Upper lobe of left lung (tissue), 6 donors: ENCODE data around the gene FGGY. TPM values are rescaled to one million over a fixed set of nuclear protein-coding genes. Genes with fewer than 3 reads are reported as not detected.

Source experiments
- ATAC-seq, 2 donors: fragments of 200-7000 bp; cut with Tn5 transposase; one replicate each; pipeline ENCODE4 v1.9.1; 2022; ENCODE audit warnings: mild to moderate bottlenecking in 2 of 2, moderate library complexity in 2 of 2; ENCODE audit not compliant: low FRiP score in 2 of 2
- DNase-seq, 2 donors: peaks; one replicate each; pipeline ENCODE4 v3.0.0-alpha.2; 2019 to 2020
- H3K27ac ChIP-seq, 4 donors: fragments of 200-600 bp; sonication (generic); one replicate each; pipeline ENCODE4 v1.5.1; 2016 to 2019
- H3K27me3 ChIP-seq, 4 donors: fragments of 200-600 bp; sonication (generic); one replicate each; pipeline ENCODE4 v1.5.1; 2017 to 2019
- H3K36me3 ChIP-seq, 4 donors: fragments of 200-600 bp; sonication (generic); one replicate each; pipeline ENCODE4 v1.5.1; 2016 to 2019
- H3K4me1 ChIP-seq, 4 donors: fragments of 200-600 bp; sonication (generic); one replicate each; pipeline ENCODE4 v1.5.1; 2018 to 2019
- H3K4me3 ChIP-seq, 4 donors: fragments of 200-600 bp; sonication (generic); one replicate each; pipeline ENCODE4 v1.5.1; 2017 to 2019; ENCODE audit warnings: mild to moderate bottlenecking in 2 of 4, moderate library complexity in 1 of 4
- H3K9me3 ChIP-seq, 4 donors: fragments of 200-600 bp; sonication (generic); one replicate each; pipeline ENCODE4 v1.5.1; 2018 to 2019
- EP300 ChIP-seq, 4 donors: sonication (generic); formaldehyde crosslinking; IDR thresholded peaks; one replicate each; pipeline ENCODE4 v1.5.1; 2017; ENCODE audit warnings: antibody characterized with exemption in 4 of 4, control low read depth in 2 of 4
- POLR2A ChIP-seq, 4 donors: fragments of 450-650 bp; IDR thresholded peaks; one replicate each; pipeline ENCODE4 v1.5.1; 2016 to 2017; ENCODE audit warnings: antibody characterized with exemption in 4 of 4, mild to moderate bottlenecking in 2 of 4
- POLR2AphosphoS5 ChIP-seq, 2 donors: sonication (generic); formaldehyde crosslinking; IDR thresholded peaks; one replicate each; pipeline ENCODE4 v1.5.1; 2017; ENCODE audit warnings: antibody characterized with exemption in 2 of 2
- WGBS, 2 donors: methylation state at CpG; one replicate each; pipeline ENCODE4 v1.1.5; 2017 to 2018; 5-methylcytosine and 5-hydroxymethylcytosine counted together
- total RNA-seq, 6 donors: library from RNA; depleted of rRNA in 4 of 6; stranded (reverse); fragments of >200 nt in 4 of 6; gene quantifications; one replicate each; pipeline versions ENCODE4 v1.1.0 to v1.2.1, GENCODE V29; 2016 to 2021
- TF ChIP-seq, protein P1 (sequence below), 6 experiments: fragments of 450-650 bp in 4 of 6; fragments of 200-600 bp in 2 of 6; sonication (generic) in 2 of 6; IDR thresholded peaks; one replicate each; pipeline ENCODE4 v1.5.1; 2016 to 2019; ENCODE audit warnings: antibody characterized with exemption in 6 of 6
- donor health status: DM: no; HTN: no; CAD: no; lungs with moderate emphysema.
- donor health status: DM: no; HTN: yes; CAD: no; lungs with severe emphysema.

Gene FGGY
- total RNA-seq, 6 donors from 2014 or later: 11.8 to 51.3 (median 22.6) TPM

GRCh38 chr1:59767119-59767518 is 470.2 kb downstream of the FGGY start:
- H3K4me1 ChIP-seq: no peaks in the 10 kb centered on the region
- ATAC-seq (no peak), DNase-seq (no peak)
- H3K27me3 ChIP-seq: no peaks in the 10 kb centered on the region
- no peak overlapping the region for H3K27ac ChIP-seq
- WGBS, 2 donors: 50 to 52% methylated on average over 2 of the region's 2 CpGs
- H3K36me3 ChIP-seq: no peaks in the 10 kb centered on the region
- H3K4me3 ChIP-seq: no peak overlapping the region
- H3K9me3 ChIP-seq: no peaks in the 10 kb centered on the region
- no peak for TF ChIP-seq EP300 (IDR thresholded peaks at IDR 0.05)
- TF ChIP-seq, protein P1, sequence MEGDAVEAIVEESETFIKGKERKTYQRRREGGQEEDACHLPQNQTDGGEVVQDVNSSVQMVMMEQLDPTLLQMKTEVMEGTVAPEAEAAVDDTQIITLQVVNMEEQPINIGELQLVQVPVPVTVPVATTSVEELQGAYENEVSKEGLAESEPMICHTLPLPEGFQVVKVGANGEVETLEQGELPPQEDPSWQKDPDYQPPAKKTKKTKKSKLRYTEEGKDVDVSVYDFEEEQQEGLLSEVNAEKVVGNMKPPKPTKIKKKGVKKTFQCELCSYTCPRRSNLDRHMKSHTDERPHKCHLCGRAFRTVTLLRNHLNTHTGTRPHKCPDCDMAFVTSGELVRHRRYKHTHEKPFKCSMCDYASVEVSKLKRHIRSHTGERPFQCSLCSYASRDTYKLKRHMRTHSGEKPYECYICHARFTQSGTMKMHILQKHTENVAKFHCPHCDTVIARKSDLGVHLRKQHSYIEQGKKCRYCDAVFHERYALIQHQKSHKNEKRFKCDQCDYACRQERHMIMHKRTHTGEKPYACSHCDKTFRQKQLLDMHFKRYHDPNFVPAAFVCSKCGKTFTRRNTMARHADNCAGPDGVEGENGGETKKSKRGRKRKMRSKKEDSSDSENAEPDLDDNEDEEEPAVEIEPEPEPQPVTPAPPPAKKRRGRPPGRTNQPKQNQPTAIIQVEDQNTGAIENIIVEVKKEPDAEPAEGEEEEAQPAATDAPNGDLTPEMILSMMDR (IDR thresholded peaks at IDR 0.05): no peak
- no peak for TF ChIP-seq POLR2AphosphoS5 (IDR thresholded peaks at IDR 0.05)
- no peak for TF ChIP-seq POLR2A (IDR thresholded peaks at IDR 0.05)

GRCh38 chr1:59768792-59769735 is 472.2 kb downstream of the FGGY start:
- DNase-seq (no peak), ATAC-seq (no peak)
- no peaks in the 10 kb centered on the region for H3K27me3 ChIP-seq
- no peak for TF ChIP-seq EP300 (IDR thresholded peaks at IDR 0.05)
- TF ChIP-seq, protein P1 (IDR thresholded peaks at IDR 0.05): no peak
- H3K4me3 ChIP-seq: no peak overlapping the region
- no peaks in the 10 kb centered on the region for H3K4me1 ChIP-seq
- no peak overlapping the region for H3K27ac ChIP-seq
- 76 to 88% methylated on average over 10 of the region's 10 CpGs for WGBS, 2 donors
- no peaks in the 10 kb centered on the region for H3K9me3 ChIP-seq
- no peaks in the 10 kb centered on the region for H3K36me3 ChIP-seq

DNA sequence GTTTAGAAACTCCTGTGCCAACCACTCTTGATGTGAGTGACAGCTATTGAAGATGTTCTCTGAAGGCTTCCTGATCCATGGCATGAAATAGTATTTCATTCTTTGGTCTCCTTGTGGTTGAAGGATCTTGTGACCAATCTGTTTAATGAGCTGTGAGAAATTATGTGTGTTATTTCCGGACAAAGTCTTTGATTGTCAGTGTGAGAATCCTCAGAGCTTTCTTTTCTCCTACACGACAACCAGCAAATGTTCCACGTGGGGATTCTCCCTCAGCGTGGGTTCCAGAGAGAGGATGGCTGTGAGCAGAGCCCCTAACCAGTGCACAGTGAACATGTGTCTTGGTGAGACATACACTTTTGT is 472.8 kb downstream of the FGGY start:
- Histone ChIP-seq H3K9me3 (no peaks in the 10 kb centered on the region), H3K36me3 (no peaks in the 10 kb centered on the region), H3K4me1 (no peaks in the 10 kb centered on the region), H3K27me3 (no peaks in the 10 kb centered on the region), H3K27ac (no peak overlapping the region), H3K4me3 (no peak overlapping the region)
- DNase-seq (no peak), ATAC-seq (no peak)
- WGBS, 2 donors: 92 to 95% methylated on average over 4 of the region's 4 CpGs
- TF ChIP-seq POLR2A (IDR thresholded peaks at IDR 0.05): no peak
- TF ChIP-seq, protein P1 (IDR thresholded peaks at IDR 0.05): no peak
- TF ChIP-seq POLR2AphosphoS5 (IDR thresholded peaks at IDR 0.05): no peak
- no peak for TF ChIP-seq EP300 (IDR thresholded peaks at IDR 0.05)

- Histone ChIP-seq H3K27ac (no peak overlapping the region), H3K9me3 (no peaks in the 10 kb centered on the region), H3K36me3 (no peaks in the 10 kb centered on the region), H3K4me1 (no peaks in the 10 kb centered on the region), H3K4me3 (no peak overlapping the region), H3K27me3 (no peaks in the 10 kb centered on the region)
- TF ChIP-seq EP300 (IDR thresholded peaks at IDR 0.05): no peak
- no peak for TF ChIP-seq POLR2A (IDR thresholded peaks at IDR 0.05)
- TF ChIP-seq POLR2AphosphoS5 (IDR thresholded peaks at IDR 0.05): no peak
- TF ChIP-seq, protein P1 (IDR thresholded peaks at IDR 0.05): no peak
- ATAC-seq (no peak), DNase-seq (no peak)
- WGBS, 2 donors: 95% methylated on average over 3 of the region's 3 CpGs
Measured at GRCh38 chr1:59771361-59771760, 474.5 kb downstream of the FGGY start.

GRCh38 chr1:59775480-59775879 is 478.6 kb downstream of the FGGY start:
- Histone ChIP-seq H3K27me3 (no peaks in the 10 kb centered on the region), H3K27ac (no peak overlapping the region), H3K4me1 (peaks cover 0 to 4% (median 0%) of the 10 kb centered on the region in 4 donors), H3K9me3 (no peaks in the 10 kb centered on the region), H3K4me3 (no peak overlapping the region), H3K36me3 (no peaks in the 10 kb centered on the region)
- TF ChIP-seq POLR2AphosphoS5 (IDR thresholded peaks at IDR 0.05): no peak
- TF ChIP-seq, protein P1 (IDR thresholded peaks at IDR 0.05): no peak
- TF ChIP-seq EP300 (IDR thresholded peaks at IDR 0.05): no peak
- no peak for TF ChIP-seq POLR2A (IDR thresholded peaks at IDR 0.05)
- DNase-seq (no peak), ATAC-seq (no peak)
- WGBS, 2 donors: 92% methylated on average over 4 of the region's 4 CpGs
